GM18517 (cell line): ENCODE data around the gene CDK5R1.

Source experiments
- ATAC-seq: cut with Tn5 transposase; IDR thresholded peaks from one replicate; pipeline ENCODE4 v1.9.1; 2021; ENCODE audit warnings: mild to moderate bottlenecking, moderate library complexity; ENCODE audit not compliant: unreplicated experiment

The CDK5R1 gene

DNA sequence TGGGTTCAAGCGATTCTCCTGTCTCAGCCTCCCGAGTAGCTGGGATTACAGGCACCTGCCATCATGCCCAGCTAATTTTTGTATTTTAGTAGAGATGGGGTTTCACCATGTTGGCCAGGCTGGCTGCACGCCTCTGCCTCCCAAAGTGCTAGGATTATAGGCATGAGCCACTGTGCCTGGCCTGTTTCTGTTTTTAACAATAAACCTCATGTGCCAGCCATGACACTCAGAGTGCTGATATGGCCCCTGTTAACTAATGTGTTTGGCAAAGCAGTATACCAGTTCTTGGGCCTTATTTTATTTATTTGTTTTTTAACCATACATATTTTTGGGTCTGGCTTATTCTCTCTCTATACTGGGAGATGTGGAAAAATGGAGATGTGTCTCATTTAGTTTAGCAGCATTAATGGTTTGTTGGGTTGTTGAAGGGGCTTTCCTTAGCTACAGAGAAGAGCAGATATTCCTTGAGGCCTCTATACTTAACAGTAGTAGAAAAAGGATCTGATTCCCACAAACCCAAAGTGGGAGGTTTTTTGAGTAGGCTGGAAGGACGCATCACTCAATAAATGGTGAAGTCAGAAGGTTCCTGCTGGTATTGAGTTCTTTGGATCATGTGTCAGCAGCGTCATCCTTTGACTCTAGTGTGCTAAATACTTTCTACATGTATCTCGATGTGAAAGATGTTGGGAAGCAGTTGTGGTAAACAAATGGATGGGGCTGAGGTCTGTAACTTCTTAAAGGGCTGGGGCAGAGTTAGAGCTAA, 16.2 kb upstream of the CDK5R1 start:
- no peak for ATAC-seq

DNA sequence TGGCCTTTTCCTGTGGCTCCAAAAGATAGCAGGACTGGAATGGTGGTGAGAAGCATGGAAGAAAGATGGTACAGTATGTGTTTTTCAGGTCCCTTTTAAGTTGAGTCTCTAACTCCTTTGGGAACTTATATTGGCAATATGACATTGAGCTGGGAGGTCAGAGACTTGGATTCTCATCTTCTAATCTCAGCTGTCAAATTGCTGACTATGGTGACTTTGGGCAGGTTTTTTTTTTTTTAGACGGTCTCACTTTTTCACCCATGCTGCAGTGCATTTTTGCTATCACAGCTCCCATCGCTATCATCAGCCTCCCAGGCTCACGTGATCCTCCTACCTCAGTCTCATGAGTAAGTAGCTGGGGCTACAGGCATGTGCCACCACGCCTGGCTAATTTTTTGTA, 15.1 kb upstream of the CDK5R1 start:
- ATAC-seq, result no peak

DNA sequence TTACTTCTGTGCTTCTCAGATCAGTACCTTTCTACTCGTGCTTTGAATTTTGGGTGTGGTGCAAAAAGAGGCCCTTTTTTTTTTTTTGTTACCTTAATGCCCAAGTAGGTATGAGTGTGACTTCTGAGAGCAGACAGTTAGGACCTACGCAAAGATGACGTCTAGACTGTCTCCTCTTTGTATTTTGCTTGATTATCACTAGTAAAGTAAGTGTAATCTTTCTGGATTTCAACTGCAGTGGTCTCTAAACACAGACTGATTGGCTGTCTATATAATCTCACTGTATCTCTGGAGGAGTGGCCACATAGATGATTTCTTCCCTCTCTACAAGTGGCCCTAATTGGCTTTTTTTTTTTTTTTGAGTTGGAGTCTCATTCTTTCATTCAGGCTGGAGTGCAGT, 11.5 kb upstream of the CDK5R1 start:
- ATAC-seq, result no peak

- ATAC-seq, result no peak
These were observed 9.6 kb upstream of the CDK5R1 start for GRCh38 chr17:32477220-32477619.

GRCh38 chr17:32479074-32479617, 7.6 kb upstream of the CDK5R1 start:
- ATAC-seq, result no peak

GRCh38 chr17:32481193-32481592, 5.6 kb upstream of the CDK5R1 start:
- no peak for ATAC-seq

- ATAC-seq, result no peak
These were observed 4.0 kb upstream of the CDK5R1 start for GRCh38 chr17:32482568-32483320.

- no peak for ATAC-seq
These were observed 3.3 kb upstream of the CDK5R1 start for GRCh38 chr17:32483451-32484019.

DNA sequence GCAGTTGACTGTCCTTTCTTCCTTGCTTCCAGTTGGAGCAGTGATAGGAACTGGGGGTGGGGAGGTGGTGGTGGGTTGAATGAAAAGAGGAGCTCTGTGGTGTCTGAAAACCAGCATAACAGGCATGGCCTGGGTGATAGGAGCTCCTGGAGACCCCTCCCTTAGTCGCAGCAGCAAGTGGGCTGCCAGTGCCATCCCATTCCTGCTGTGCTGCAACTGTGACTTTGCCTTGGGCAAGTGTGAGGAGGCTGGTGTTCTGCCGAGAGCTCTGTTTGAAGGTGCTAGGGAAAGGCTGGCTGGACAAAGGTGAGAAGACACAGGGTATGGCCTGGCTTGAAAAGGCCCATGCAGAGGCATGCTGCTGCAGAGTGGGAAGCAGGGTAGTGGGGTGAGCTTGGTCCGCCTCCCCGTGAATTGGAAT, 2.7 kb upstream of the CDK5R1 start:
- ATAC-seq, result no peak

GRCh38 chr17:32484628-32485027, 2.2 kb upstream of the CDK5R1 start:
- ATAC-seq, result no peak

DNA sequence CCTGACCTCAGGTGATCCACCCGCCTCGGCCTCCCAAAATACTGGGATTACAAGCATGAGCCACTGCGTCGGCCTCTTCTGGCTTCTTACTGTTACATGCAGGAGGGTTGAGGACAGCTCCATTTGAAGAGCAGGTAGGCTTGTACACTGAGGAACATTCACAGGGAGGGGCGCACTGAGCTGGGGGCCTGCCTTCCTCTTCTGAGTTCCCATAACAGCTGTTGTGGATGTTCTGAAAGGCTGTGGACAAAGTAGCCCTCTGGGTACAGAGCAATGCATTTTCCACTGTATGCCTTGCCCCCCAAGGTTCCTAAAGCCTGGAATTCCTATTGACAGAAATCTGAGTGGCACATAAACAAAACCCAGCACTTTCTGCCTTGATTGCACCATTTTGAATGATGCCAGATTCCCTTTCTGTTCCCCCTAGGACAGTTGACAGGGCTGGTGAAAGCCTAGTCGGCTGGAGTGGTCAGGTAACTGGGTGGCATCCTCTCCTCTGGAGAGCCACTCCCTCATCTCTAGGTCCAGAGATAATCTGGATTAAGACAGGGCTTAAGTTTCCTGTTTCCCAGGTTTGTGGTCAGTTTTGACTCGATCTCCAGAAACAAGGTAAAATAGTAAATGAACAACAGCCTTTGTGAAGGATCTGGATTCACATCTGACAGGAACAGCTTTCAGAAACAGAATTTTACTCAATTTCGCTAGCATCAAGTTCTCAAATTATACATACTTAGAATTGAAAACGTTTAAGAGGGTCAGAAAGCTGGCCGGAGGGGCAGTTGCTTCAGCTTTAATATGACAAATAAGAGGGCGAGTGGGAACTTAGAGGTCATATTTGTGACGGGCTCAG, 1.3 kb upstream of the CDK5R1 start:
- no peak for ATAC-seq

DNA sequence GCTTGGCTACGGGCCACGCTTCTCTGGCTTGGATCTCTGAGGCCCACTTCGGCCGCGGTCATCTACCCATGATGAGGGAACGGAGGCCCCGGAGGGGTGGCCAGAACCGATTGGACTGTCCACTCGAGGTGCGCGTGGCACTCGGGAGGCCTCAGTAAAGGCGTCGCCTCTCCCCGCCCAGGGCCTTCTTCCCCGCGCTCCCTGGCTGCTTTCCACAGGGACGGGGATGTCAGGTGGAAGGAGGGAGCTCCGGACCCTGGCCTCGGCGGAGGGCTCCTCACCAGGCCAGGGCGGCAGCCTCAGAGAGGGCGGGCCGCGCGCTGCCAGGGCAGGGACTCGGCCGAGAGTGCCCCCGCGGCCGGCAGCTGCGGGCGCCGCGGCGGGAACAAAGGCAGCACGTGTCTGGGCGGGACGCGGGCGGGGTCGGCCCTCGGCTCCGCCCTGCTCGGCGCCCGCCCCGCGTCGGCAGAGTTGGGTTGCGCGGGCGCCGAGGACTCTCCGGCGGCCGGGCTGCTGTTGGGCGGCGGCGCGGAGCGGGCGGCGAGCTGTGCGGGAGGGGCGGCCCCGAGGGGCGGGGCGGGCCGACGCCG, 587 bp upstream of the CDK5R1 start:
- no peak for ATAC-seq

DNA sequence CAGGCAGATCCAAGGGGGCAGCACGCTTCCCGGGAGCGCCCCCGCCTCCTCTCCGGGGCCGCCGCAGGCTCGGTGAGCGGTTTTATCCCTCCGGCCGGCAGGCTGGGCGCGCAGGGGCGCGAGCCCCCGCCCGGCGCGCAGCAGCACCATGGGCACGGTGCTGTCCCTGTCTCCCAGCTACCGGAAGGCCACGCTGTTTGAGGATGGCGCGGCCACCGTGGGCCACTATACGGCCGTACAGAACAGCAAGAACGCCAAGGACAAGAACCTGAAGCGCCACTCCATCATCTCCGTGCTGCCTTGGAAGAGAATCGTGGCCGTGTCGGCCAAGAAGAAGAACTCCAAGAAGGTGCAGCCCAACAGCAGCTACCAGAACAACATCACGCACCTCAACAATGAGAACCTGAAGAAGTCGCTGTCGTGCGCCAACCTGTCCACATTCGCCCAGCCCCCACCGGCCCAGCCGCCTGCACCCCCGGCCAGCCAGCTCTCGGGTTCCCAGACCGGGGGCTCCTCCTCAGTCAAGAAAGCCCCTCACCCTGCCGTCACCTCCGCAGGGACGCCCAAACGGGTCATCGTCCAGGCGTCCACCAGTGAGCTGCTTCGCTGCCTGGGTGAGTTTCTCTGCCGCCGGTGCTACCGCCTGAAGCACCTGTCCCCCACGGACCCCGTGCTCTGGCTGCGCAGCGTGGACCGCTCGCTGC, 832 bp downstream of the CDK5R1 start:
- ATAC-seq, result no peak

DNA sequence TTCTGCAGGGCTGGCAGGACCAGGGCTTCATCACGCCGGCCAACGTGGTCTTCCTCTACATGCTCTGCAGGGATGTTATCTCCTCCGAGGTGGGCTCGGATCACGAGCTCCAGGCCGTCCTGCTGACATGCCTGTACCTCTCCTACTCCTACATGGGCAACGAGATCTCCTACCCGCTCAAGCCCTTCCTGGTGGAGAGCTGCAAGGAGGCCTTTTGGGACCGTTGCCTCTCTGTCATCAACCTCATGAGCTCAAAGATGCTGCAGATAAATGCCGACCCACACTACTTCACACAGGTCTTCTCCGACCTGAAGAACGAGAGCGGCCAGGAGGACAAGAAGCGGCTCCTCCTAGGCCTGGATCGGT, 1.4 kb downstream of the CDK5R1 start:
- ATAC-seq, result no peak

DNA sequence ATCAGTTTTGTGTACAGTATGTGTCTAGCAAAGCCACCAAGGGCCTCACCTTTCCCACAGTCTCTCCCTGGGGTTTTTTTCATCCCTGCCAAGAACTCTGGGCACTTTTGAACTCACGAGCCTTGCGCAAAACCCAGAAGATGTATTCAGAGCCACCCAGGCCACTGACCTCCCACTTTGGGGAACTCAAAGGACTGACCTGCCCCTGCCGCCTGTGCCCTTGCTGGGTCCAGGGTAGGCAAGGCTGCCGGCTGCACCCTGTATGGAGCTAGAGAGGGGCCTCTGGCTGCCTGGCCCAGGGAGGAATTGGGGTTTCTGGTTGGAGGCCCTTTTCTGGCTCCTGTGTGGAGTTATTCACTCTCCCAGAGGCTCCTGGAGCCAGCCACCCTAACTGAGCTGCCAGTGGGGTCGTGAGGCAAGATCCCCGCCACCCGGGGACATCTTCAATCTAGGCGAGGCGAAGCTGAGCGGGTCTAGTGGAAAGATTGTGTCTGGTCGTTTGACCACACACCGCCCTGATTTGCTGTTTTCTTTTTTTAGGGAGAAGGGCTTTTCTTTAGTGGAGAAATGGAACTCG, 1.9 kb downstream of the CDK5R1 start:
- ATAC-seq, result no peak

- no peak for ATAC-seq
These were observed 2.7 kb downstream of the CDK5R1 start for GRCh38 chr17:32489320-32490100.

DNA sequence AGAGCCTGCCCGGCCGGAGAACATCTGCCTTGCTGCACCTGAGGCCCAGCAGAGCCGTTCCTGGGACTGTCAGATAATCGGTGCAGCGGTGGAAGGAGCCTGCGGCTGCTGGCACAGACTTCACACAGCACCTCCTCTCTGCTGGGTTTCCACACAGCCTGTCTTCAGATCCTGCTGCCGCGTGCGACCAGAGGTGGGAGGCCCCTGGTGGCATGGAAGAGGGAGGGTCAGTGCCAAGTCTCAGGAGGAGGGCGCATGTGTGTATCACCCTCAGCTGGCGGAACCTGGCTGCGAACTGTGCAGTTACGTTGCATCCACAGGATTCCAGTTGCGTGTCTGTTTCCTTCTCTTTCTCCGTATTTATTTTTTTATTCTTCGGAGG, 3.3 kb downstream of the CDK5R1 start:
- ATAC-seq, result no peak

GRCh38 chr17:32491371-32492263, 4.8 kb downstream of the CDK5R1 start:
- ATAC-seq, result no peak
